Subcutaneous adipose tissue (tissue), 4 donors: ENCODE results near the gene ZSCAN10. TPM values are rescaled to one million over a fixed set of nuclear protein-coding genes. Genes with fewer than 3 reads are reported as not detected.

Source experiments
- CTCF ChIP-seq: fragments of 450-650 bp; IDR thresholded peaks from one replicate; pipeline ENCODE4 v1.5.1; 2016; ENCODE audit warnings: low read depth, mild to moderate bottlenecking, control low read depth, antibody characterized with exemption, moderate library complexity
- total RNA-seq, 4 donors: library from RNA; depleted of rRNA; stranded (reverse); fragments of >200 nt; gene quantifications; one replicate each; pipeline ENCODE4 v1.1.0, GENCODE V29; 2016

Gene ZSCAN10
- total RNA-seq, 4 donors from 2014 or later = not detected

- TF ChIP-seq CTCF = no peak
Observed at GRCh38 chr16:3071655-3072054, 27.4 kb downstream of the ZSCAN10 start.

GRCh38 chr16:3070608-3071111 lies 28.4 kb downstream of the ZSCAN10 start:
- TF ChIP-seq CTCF = no peak

- no peak for TF ChIP-seq CTCF
Observed at GRCh38 chr16:3068487-3068886, 30.6 kb downstream of the ZSCAN10 start.

- TF ChIP-seq CTCF = no peak
Observed at GRCh38 chr16:3066440-3066748, 32.7 kb downstream of the ZSCAN10 start.

GRCh38 chr16:3065742-3066439 lies 33.2 kb downstream of the ZSCAN10 start:
- TF ChIP-seq CTCF = no peak

- no peak for TF ChIP-seq CTCF
Observed at GRCh38 chr16:3065069-3065741, 33.9 kb downstream of the ZSCAN10 start, which contains the start of gene IL32. Gene IL32, plus strand, starts transcription at chr16:3065640. Its CDS starts 172 bp downstream, at chr16:3065812.

- no peak for TF ChIP-seq CTCF
Observed at GRCh38 chr16:3063625-3064386, 35.3 kb downstream of the ZSCAN10 start.
